Tibial nerve (tissue), 4 donors: ENCODE results near the gene TSSK2. TPM values are rescaled to one million over a fixed set of nuclear protein-coding genes. Genes with fewer than 3 reads are reported as not detected.

ENCODE experiments used
- DNase-seq, 2 donors: peaks; one replicate each; pipeline ENCODE4 v3.0.0-alpha.2; 2019; ENCODE audit warnings: low spot score in 2 of 2
- H3K27ac ChIP-seq, 4 donors: fragments of 200-600 bp; sonication (generic) in 3 of 4; one replicate each; pipeline ENCODE4 v1.5.1; 2017 to 2019; ENCODE audit warnings: mild to moderate bottlenecking in 1 of 4
- H3K27me3 ChIP-seq, 2 donors: fragments of 200-600 bp; sonication (generic) in 1 of 2; one replicate each; pipeline versions ENCODE4 v1.5.1 to v1.6.0; 2017 to 2019
- H3K36me3 ChIP-seq, 3 donors: fragments of 200-600 bp; sonication (generic); one replicate each; pipeline ENCODE4 v1.5.1; 2018 to 2019
- H3K4me1 ChIP-seq, 4 donors: fragments of 200-600 bp; sonication (generic) in 3 of 4; one replicate each; pipeline ENCODE4 v1.5.1; 2017 to 2019
- H3K4me3 ChIP-seq, 4 donors: fragments of 200-600 bp; sonication (generic) in 3 of 4; one replicate each; pipeline ENCODE4 v1.5.1; 2017 to 2019; ENCODE audit warnings: mild to moderate bottlenecking in 1 of 4, moderate library complexity in 1 of 4
- H3K9me3 ChIP-seq, 4 donors: fragments of 200-600 bp; sonication (generic) in 3 of 4; one replicate each; pipeline ENCODE4 v1.5.1; 2017 to 2019
- EP300 ChIP-seq, 2 donors: sonication (generic); formaldehyde crosslinking; IDR thresholded peaks; one replicate each; pipeline ENCODE4 v1.6.1; 2017; ENCODE audit warnings: antibody characterized with exemption in 2 of 2, mild to moderate bottlenecking in 1 of 2
- POLR2A ChIP-seq, 2 donors: fragments of 450-650 bp; IDR thresholded peaks; one replicate each; pipeline ENCODE4 v1.6.1; 2017; ENCODE audit warnings: antibody characterized with exemption in 2 of 2, mild to moderate bottlenecking in 2 of 2, moderate library complexity in 2 of 2
- WGBS, 2 donors: methylation state at CpG; one replicate each; pipeline ENCODE4 v1.1.5; 2018; 5-methylcytosine and 5-hydroxymethylcytosine counted together
- total RNA-seq, 4 donors: library from RNA; depleted of rRNA; stranded (reverse); fragments of >200 nt; gene quantifications; one replicate each; pipeline ENCODE4 v1.1.0, GENCODE V29; 2016
- TF ChIP-seq, protein P1 (sequence below), 5 experiments: fragments of 200-600 bp in 3 of 5; fragments of 450-650 bp in 2 of 5; sonication (generic) in 3 of 5; IDR thresholded peaks; one replicate each; pipeline ENCODE4 v1.5.1; 2016 to 2019; ENCODE audit warnings: antibody characterized with exemption in 5 of 5, mild to moderate bottlenecking in 3 of 5, moderate library complexity in 2 of 5

Gene TSSK2
- total RNA-seq, 4 donors from 2014 or later = 0.30 TPM; not detected in 3

DNA sequence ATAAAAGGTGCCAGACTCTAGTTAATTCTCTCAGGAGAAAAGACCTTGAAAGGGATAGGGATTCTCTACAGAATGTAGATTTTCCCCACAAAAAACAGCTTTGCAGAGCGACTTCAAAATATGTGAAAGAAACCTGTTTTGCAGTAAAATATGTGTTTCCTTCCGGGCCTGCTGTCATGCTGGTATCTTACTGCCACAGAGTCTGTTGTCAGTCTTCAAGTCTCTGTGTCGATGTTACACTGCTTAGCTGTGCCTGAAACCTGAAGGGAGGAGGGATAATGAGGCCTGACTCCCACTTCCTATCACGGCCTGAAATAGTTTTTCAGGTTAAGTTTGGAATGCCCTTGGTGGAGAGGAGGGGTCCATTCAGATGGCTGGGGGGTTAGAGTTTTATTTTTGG is 7.2 kb upstream of the TSSK2 start:
- 95% methylated on average over 4 of the region's 4 CpGs for WGBS, 2 donors
- TF ChIP-seq, protein P1, sequence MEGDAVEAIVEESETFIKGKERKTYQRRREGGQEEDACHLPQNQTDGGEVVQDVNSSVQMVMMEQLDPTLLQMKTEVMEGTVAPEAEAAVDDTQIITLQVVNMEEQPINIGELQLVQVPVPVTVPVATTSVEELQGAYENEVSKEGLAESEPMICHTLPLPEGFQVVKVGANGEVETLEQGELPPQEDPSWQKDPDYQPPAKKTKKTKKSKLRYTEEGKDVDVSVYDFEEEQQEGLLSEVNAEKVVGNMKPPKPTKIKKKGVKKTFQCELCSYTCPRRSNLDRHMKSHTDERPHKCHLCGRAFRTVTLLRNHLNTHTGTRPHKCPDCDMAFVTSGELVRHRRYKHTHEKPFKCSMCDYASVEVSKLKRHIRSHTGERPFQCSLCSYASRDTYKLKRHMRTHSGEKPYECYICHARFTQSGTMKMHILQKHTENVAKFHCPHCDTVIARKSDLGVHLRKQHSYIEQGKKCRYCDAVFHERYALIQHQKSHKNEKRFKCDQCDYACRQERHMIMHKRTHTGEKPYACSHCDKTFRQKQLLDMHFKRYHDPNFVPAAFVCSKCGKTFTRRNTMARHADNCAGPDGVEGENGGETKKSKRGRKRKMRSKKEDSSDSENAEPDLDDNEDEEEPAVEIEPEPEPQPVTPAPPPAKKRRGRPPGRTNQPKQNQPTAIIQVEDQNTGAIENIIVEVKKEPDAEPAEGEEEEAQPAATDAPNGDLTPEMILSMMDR (IDR thresholded peaks at IDR 0.05) = no peak
- TF ChIP-seq POLR2A (IDR thresholded peaks at IDR 0.05) (no peak), EP300 (IDR thresholded peaks at IDR 0.05) (no peak)
- DNase-seq = no peak
- no peak overlapping the region for H3K4me3 ChIP-seq
- peaks cover 0 to 33% (median 25%) of the 10 kb centered on the region in 4 donors for H3K4me1 ChIP-seq
- H3K27ac ChIP-seq = no peak overlapping the region
- H3K27me3 ChIP-seq = no peaks in the 10 kb centered on the region
- H3K9me3 ChIP-seq = no peaks in the 10 kb centered on the region
- no peaks in the 10 kb centered on the region for H3K36me3 ChIP-seq

DNA sequence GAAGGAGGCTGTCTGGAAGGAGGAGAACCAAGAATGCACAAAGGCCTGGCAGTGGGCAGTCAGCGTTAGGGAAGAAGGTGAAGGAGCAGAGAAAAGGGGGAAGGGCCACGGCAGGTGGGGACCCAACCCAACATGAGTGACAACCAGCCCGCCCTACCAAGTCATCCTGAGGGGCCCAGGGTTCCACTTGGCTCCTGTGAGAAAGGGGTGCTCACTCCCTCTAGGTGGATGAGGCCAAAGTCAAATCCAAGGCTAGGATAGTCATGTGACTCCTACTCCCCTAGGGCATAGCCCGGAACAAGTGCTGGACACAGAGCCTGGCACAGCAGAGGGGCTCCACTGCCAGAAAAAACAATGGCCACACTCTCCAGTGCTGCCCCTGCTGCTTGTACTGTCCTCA is 6.7 kb upstream of the TSSK2 start:
- no peak overlapping the region for H3K4me3 ChIP-seq
- no peak for TF ChIP-seq POLR2A (IDR thresholded peaks at IDR 0.05)
- TF ChIP-seq, protein P1 (IDR thresholded peaks at IDR 0.05) = no peak
- TF ChIP-seq EP300 (IDR thresholded peaks at IDR 0.05) = no peak
- no peaks in the 10 kb centered on the region for H3K9me3 ChIP-seq
- no peak overlapping the region for H3K27ac ChIP-seq
- no peaks in the 10 kb centered on the region for H3K36me3 ChIP-seq
- 68 to 79% methylated on average over 4 of the region's 4 CpGs for WGBS, 2 donors
- no peaks in the 10 kb centered on the region for H3K27me3 ChIP-seq
- DNase-seq = no peak
- H3K4me1 ChIP-seq = peaks cover 0 to 28% (median 20%) of the 10 kb centered on the region in 4 donors

DNA sequence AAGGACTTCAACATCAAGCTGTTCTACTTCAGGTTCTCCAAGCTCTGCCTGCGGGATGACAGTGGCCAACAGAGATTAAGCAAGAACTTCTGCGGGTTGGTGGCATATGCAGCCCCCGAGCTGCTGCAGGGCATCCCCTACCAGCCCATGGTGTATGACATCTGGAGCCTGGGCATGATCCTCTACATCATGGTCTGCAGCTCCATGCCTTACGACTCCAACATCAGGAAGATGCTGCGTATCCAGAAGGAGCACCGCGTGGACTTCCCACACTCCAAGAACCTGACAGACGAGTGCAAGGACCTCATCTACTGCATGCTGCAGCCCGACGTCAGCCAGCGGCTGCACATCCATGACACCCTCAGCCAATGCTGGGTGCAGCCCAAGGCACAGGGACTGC is 6.1 kb upstream of the TSSK2 start:
- WGBS, 2 donors = 89% methylated on average over 7 to 11 of the region's 11 CpGs
- no peak for DNase-seq
- TF ChIP-seq, protein P1 (IDR thresholded peaks at IDR 0.05) = no peak
- TF ChIP-seq EP300 (IDR thresholded peaks at IDR 0.05) (no peak), POLR2A (IDR thresholded peaks at IDR 0.05) (no peak)
- H3K36me3 ChIP-seq = no peaks in the 10 kb centered on the region
- peaks cover 0 to 22% (median 15%) of the 10 kb centered on the region in 4 donors for H3K4me1 ChIP-seq
- H3K4me3 ChIP-seq = no peak overlapping the region
- no peak overlapping the region for H3K27ac ChIP-seq
- H3K27me3 ChIP-seq = no peaks in the 10 kb centered on the region
- H3K9me3 ChIP-seq = no peaks in the 10 kb centered on the region

DNA sequence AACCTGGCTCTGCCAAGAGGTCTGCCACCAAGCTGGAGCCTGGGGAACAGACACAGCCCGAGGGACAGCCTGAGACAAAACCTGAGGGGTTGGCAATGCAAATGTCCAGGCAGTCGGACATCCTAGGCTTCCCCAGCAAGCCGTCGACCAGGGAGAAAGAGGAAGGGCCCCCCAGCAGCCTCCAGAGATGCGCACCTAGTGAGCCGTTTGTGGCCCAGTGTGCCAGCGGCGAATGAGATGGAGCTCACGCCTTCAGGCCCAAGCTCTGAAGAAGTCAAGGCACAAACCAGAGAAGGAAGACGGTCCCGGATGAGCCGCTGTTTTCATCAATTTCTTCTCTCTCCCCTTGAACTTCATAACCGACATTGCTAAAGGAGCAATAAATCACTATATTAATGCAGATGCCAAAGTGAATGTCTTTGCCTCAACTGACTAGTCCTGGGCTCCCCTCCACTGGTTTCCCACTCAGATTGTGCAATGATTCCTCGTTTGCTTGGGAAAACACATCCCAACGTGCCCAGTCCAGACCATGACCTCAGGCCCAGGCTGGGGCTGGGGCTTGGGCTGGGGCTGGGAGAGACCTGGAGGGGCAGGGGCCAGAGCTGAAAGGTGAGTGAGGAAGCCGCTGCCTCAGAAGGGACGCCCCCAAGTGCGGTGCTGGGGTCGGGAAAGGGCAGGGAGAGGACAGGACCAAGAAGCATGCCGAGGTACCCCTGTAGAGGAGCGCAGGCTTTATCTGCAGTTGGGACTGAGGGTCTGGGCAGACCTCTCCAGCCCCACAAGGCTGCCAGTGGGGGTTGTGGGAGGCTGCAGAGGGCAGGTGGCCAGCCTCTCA is 5.4 kb upstream of the TSSK2 start:
- no peak overlapping the region for H3K4me3 ChIP-seq
- DNase-seq = no peak
- H3K36me3 ChIP-seq = peaks cover 0 to under 1% (median 0%) of the 10 kb centered on the region in 3 donors
- peaks cover 0 to 15% (median 8%) of the 10 kb centered on the region in 4 donors for H3K4me1 ChIP-seq
- H3K27me3 ChIP-seq = no peaks in the 10 kb centered on the region
- H3K27ac ChIP-seq = no peak overlapping the region
- TF ChIP-seq POLR2A (IDR thresholded peaks at IDR 0.05) = no peak
- TF ChIP-seq, protein P1 (IDR thresholded peaks at IDR 0.05) = no peak
- H3K9me3 ChIP-seq = no peaks in the 10 kb centered on the region
- WGBS, 2 donors = 79 to 82% methylated on average over 16 to 21 of the region's 21 CpGs
